K562 (cell line): Measurements from ENCODE around the gene MARCHF5. TPM values are rescaled to one million over a fixed set of nuclear protein-coding genes. Genes with fewer than 3 reads are reported as not detected.

Experiments
- ATAC-seq: fragments of 200-7000 bp; cut with Tn5 transposase; 3 replicates; pipeline ENCODE4 v1.9.1; 2020; ENCODE audit warnings: moderate library complexity
- BruUV-seq: library from RNA; stranded (reverse); fragments of 400-500 nt; replicated peaks from 2 replicates; lab custom pipeline; 2021; lab: Mats Ljungman, UMichigan
- CTCF ChIA-PET: fragments of 300-600 bp; formaldehyde crosslinking; extraction: SDS; loops from one replicate; lab custom pipeline; 2021; ENCODE audit warnings: low intra/inter-chr PET ratio; lab: Yijun Ruan, JAX
- POLR2A ChIA-PET: fragments of 300-600, 350-650 bp; sonication (Branson Sonifier 250); formaldehyde crosslinking; extraction: SDS; loops from one replicate; lab custom pipeline; 2021; ENCODE audit warnings: antibody characterized with exemption, inconsistent platforms; lab: Yijun Ruan, JAX
- DNase-seq, 4 experiments: peaks; one replicate each; pipeline versions ENCODE4 v3.0.0 to v3.0.0-alpha.2; 2011 to 2018; ENCODE audit warnings: low spot score in 3 of 4, mixed read lengths in 3 of 4; ENCODE audit errors: extremely low read depth in 1 of 4
- FAIRE-seq: peaks from 2 replicates; lab custom pipeline; 2011; peaks lifted over from hg19 to GRCh38; lab: Jason Lieb, UNC
- H2AFZ ChIP-seq: 2 replicates; pipeline ENCODE4 v1.6.0; 2011; ENCODE audit warnings: low read depth, low read length, control low read depth, inconsistent platforms
- H3K27ac ChIP-seq: fragments of 200-600 bp; 3 replicates; pipeline ENCODE4 v1.8.0; 2011; ENCODE audit warnings: low read depth, mild to moderate bottlenecking, control low read depth, inconsistent platforms, low read length, moderate library complexity, mixed read lengths; ENCODE audit errors: extremely low read depth
- H3K27me3 ChIP-seq, 2 experiments: fragments of 300-600 bp in 1 of 2; 2 replicates in 1 of 2; 3 replicates in 1 of 2; pipeline versions ENCODE4 v1.6.0 to v1.8.0; 2011; ENCODE audit warnings: inconsistent platforms in 2 of 2, low read length in 2 of 2, mild to moderate bottlenecking in 1 of 2, mixed read lengths in 1 of 2, moderate library complexity in 1 of 2; ENCODE audit not compliant: control insufficient read depth in 2 of 2, insufficient read depth in 2 of 2
- H3K36me3 ChIP-seq: fragments of 300-600 bp; 3 replicates; pipeline ENCODE4 v1.8.0; 2011; ENCODE audit warnings: mild to moderate bottlenecking, low read length, inconsistent platforms; ENCODE audit not compliant: control insufficient read depth, insufficient read depth
- H3K4me1 ChIP-seq, 2 experiments: fragments of 200-600 bp in 1 of 2; replicated peaks in 1 of 2; 2 replicates in 1 of 2; 3 replicates in 1 of 2; pipeline versions ENCODE4 v1.5.1 to v1.8.0; 2011; ENCODE audit warnings: inconsistent platforms in 2 of 2, low read length in 2 of 2, mild to moderate bottlenecking in 1 of 2, mixed read lengths in 1 of 2, moderate library complexity in 1 of 2; ENCODE audit not compliant: control insufficient read depth in 2 of 2, insufficient read depth in 2 of 2
- H3K4me2 ChIP-seq: 2 replicates; pipeline ENCODE4 v1.6.1; 2011; ENCODE audit warnings: low read length, control low read depth, inconsistent platforms, mixed read lengths; ENCODE audit not compliant: insufficient read depth
- H3K4me3 ChIP-seq: fragments of 200-600 bp; sonication (generic), shearing (Covaris generic); 2 replicates; pipeline ENCODE4 v1.5.1; 2016; ENCODE audit warnings: control low read depth, inconsistent platforms
- H3K79me2 ChIP-seq: fragments of 200-600 bp; 3 replicates; pipeline ENCODE4 v1.8.0; 2011; ENCODE audit warnings: low read length, inconsistent platforms; ENCODE audit not compliant: control insufficient read depth, insufficient read depth
- H3K9ac ChIP-seq, 2 experiments: 2 replicates each; pipeline versions ENCODE4 v1.6.0 to v1.6.1; 2011; ENCODE audit warnings: low read depth in 2 of 2, low read length in 2 of 2, control low read depth in 1 of 2, inconsistent platforms in 1 of 2, mild to moderate bottlenecking in 1 of 2, mixed read lengths in 1 of 2; ENCODE audit not compliant: insufficient read depth in 1 of 2
- H3K9me1 ChIP-seq: one replicate; pipeline ENCODE4 v1.6.0; 2011; ENCODE audit warnings: inconsistent platforms, mild to moderate bottlenecking, low read length, moderate library complexity; ENCODE audit not compliant: control insufficient read depth, insufficient read depth
- H3K9me3 ChIP-seq: replicated peaks from 2 replicates; pipeline ENCODE4 v1.5.1; 2011; ENCODE audit warnings: low read depth, low read length, inconsistent platforms; ENCODE audit not compliant: control insufficient read depth, insufficient read depth
- H4K20me1 ChIP-seq: replicated peaks from 2 replicates; pipeline ENCODE4 v1.6.1; 2011; ENCODE audit warnings: low read length, inconsistent platforms, mixed read lengths; ENCODE audit not compliant: control insufficient read depth, insufficient read depth
- BHLHE40 ChIP-seq: IDR thresholded peaks from 2 replicates; pipeline ENCODE4 v1.6.1; 2011; ENCODE audit warnings: low read length, improper control_type of control experiment
- E2F4 ChIP-seq: sonication (generic); formaldehyde crosslinking; IDR thresholded peaks from 2 replicates; pipeline ENCODE4 v1.8.0; 2022; ENCODE audit warnings: mild to moderate bottlenecking, low read depth, missing genetic modification reagents
- EP300 ChIP-seq: IDR thresholded peaks from 2 replicates; pipeline ENCODE4 v1.6.1; 2012; ENCODE audit warnings: low read length, improper control_type of control experiment
- HCFC1 ChIP-seq: IDR thresholded peaks from 2 replicates; pipeline ENCODE4 v1.6.1; 2012; ENCODE audit warnings: low read depth, low read length, improper control_type of control experiment
- HNRNPH1 ChIP-seq: fragments of 200-400 bp; formaldehyde crosslinking; optimal IDR thresholded peaks from 2 replicates; pipeline ENCODE3; 2017; ENCODE audit warnings: low read depth, mild to moderate bottlenecking, low read length, moderate library complexity
- NELFE ChIP-seq: IDR thresholded peaks from 2 replicates; pipeline ENCODE4 v1.6.1; 2011; ENCODE audit warnings: mild to moderate bottlenecking; ENCODE audit not compliant: insufficient read depth, insufficient read length
- PRDM10 ChIP-seq: fragments of 450-650 bp; IDR thresholded peaks from 2 replicates; pipeline ENCODE4 v1.6.1; 2018; ENCODE audit not compliant: partially characterized antibody
- SMAD3 ChIP-seq: fragments of 450-650 bp; formaldehyde crosslinking; conservative IDR thresholded peaks from 2 replicates; pipeline ENCODE4 v1.4.0; 2020; ENCODE audit warnings: mild to moderate bottlenecking
- TGIF2 ChIP-seq: sonication (generic); formaldehyde crosslinking; IDR thresholded peaks from 2 replicates; pipeline ENCODE4 v1.8.1; 2022; ENCODE audit warnings: mild to moderate bottlenecking, missing genetic modification reagents, moderate library complexity
- THAP7 ChIP-seq: fragments of 250-450 bp; sonication (Bioruptor Pico); IDR thresholded peaks from 2 replicates; pipeline ENCODE4 v1.5.0; 2021
- THRAP3 ChIP-seq: fragments of 450-650 bp; IDR thresholded peaks from 2 replicates; pipeline ENCODE4 v1.6.1; 2016; ENCODE audit warnings: mild to moderate bottlenecking, inconsistent platforms, borderline replicate concordance
- ZBTB49 ChIP-seq: sonication (generic); formaldehyde crosslinking; IDR thresholded peaks from 2 replicates; pipeline ENCODE4 v1.8.0; 2022; ENCODE audit warnings: missing genetic modification reagents, mild to moderate bottlenecking, borderline replicate concordance
- ZKSCAN3 ChIP-seq: fragments of 250-450 bp; sonication (Bioruptor Pico); IDR thresholded peaks from 2 replicates; pipeline ENCODE4 v1.4.0; 2020
- WGBS: fragments of 100-300 bp; shearing (Covaris generic); methylation state at CpG from one replicate; pipeline ENCODE4 v1.1.6; 2016; ENCODE audit warnings: low coverage, mixed read lengths; ENCODE audit not compliant: insufficient coverage; ENCODE audit errors: missing lambda C conversion rate; 5-methylcytosine and 5-hydroxymethylcytosine counted together
- in situ Hi-C: fragments of 300-500 bp; cut with MboI; formaldehyde crosslinking; loops from 4 replicates; pipeline ENCODE4 v1.15.0; 2018; ENCODE audit warnings: inconsistent platforms, mixed read lengths
- intact Hi-C: fragments of 100-400 bp; cut with micrococcal nuclease; formaldehyde crosslinking; loops from 2 replicates; pipeline ENCODE4 v1.14.2; 2022
- polyA plus RNA-seq, 8 experiments: library from polyadenylated mRNA; depleted of rRNA in 4 of 8; stranded (reverse) in 5 of 8; unstranded in 3 of 8; fragments of >200 nt; fragmentation: Nextera tagmentation in 2 of 8; fragmentation: Illumina TruSeq in 1 of 8; extraction: Ambion mirVana in 2 of 8; extraction: Trizol in 1 of 8; gene quantifications; 2 replicates each; pipeline versions ENCODE4 v1.2.1 to v1.2.3, GENCODE V29; 2011 to 2014; ENCODE audit warnings: inconsistent platforms in 1 of 8, missing spikeins in 1 of 8
- total RNA-seq, 7 experiments: library from RNA; depleted of rRNA in 6 of 7; stranded (reverse); fragments of >200 nt in 6 of 7; fragmentation: Illumina TruSeq in 2 of 7; extraction: Trizol in 2 of 7; gene quantifications; 2 replicates each; pipeline versions ENCODE4 v1.2.1 to v1.2.3, GENCODE V29; 2011 to 2021; ENCODE audit warnings: low replicate concordance in 1 of 7

Gene MARCHF5
- total and polyA plus RNA-seq, 9 of the 15 experiments (the other 6 are each of a cell fraction or from before 2014, with no cell fraction given): 3.4 to 27.2 (median 11.5) TPM

GRCh38 chr10:92242910-92243671 is 47.9 kb upstream of the MARCHF5 start:
- ATAC-seq (peak; percentile 85), DNase-seq (peak; percentile 12 to 68 (median 34)), FAIRE-seq (peak; percentile 84)
- Histone ChIP-seq H3K27ac (no peak overlapping the region), H3K4me3 (no peak overlapping the region), H2AFZ (peak overlapping the region; percentile 78), H3K4me1 (peaks cover 7 to 13% of the 10 kb centered on the region in 2 experiments), H3K9me1 (no peaks in the 10 kb centered on the region), H3K27me3 (no peaks in the 10 kb centered on the region), H3K36me3 (no peaks in the 10 kb centered on the region), H3K4me2 (peak overlapping the region; percentile 38), H3K79me2 (no peaks in the 10 kb centered on the region), H3K9ac (peak overlapping the region in 1 of 2 experiments; percentile 69; a peak in 1 of 4 replicates), H4K20me1 (no peaks in the 10 kb centered on the region), H3K9me3 (no peaks in the 10 kb centered on the region)
- ChIA-PET POLR2A (interaction anchor here (0.8 kb wide), 1 partner anchor 10 kb away, joined by 3 read pairs; no protein-coding TSS in a partner anchor), CTCF (no interaction called here)
- intact Hi-C loops: loop anchor here (2.0 kb wide), 1 partner anchor 48 kb away; the partner anchor contains the start of genes CPEB3 and MARCHF5
- in situ Hi-C loops: no loop called here
- BruUV-seq: no TSS peak
- WGBS: 3% methylated on average over 8 of the region's 8 CpGs
- TF ChIP-seq SMAD3 (CRISPR knock-in tag) (no peak), HNRNPH1 (no peak), ZKSCAN3 (CRISPR knock-in tag) (no peak), THAP7 (CRISPR knock-in tag) (no peak), NELFE (no peak), TGIF2 (CRISPR knock-in tag) (no peak), HCFC1 (peak; percentile 76), ZBTB49 (CRISPR knock-in tag) (no peak), THRAP3 (no peak), BHLHE40 (peak; percentile 73), E2F4 (CRISPR knock-in tag) (no peak), EP300 (no peak), PRDM10 (peak; percentile 99)
